DND-41 (cell line): ENCODE data around the gene PSMD8.

ENCODE experiments used
- EZH2 ChIP-seq: IDR thresholded peaks from 3 replicates; pipeline ENCODE4 v1.6.1; 2012; ENCODE audit warnings: borderline replicate concordance, low read depth, mild to moderate bottlenecking, moderate library complexity, low read length, inconsistent platforms; ENCODE audit not compliant: severe bottlenecking
- TF ChIP-seq, protein P1 (sequence below): IDR thresholded peaks from 2 replicates; pipeline ENCODE4 v1.5.1; 2012; ENCODE audit warnings: borderline replicate concordance, low read length, moderate library complexity, mild to moderate bottlenecking; ENCODE audit not compliant: poor library complexity, severe bottlenecking; ENCODE audit errors: extremely low read depth

DNA sequence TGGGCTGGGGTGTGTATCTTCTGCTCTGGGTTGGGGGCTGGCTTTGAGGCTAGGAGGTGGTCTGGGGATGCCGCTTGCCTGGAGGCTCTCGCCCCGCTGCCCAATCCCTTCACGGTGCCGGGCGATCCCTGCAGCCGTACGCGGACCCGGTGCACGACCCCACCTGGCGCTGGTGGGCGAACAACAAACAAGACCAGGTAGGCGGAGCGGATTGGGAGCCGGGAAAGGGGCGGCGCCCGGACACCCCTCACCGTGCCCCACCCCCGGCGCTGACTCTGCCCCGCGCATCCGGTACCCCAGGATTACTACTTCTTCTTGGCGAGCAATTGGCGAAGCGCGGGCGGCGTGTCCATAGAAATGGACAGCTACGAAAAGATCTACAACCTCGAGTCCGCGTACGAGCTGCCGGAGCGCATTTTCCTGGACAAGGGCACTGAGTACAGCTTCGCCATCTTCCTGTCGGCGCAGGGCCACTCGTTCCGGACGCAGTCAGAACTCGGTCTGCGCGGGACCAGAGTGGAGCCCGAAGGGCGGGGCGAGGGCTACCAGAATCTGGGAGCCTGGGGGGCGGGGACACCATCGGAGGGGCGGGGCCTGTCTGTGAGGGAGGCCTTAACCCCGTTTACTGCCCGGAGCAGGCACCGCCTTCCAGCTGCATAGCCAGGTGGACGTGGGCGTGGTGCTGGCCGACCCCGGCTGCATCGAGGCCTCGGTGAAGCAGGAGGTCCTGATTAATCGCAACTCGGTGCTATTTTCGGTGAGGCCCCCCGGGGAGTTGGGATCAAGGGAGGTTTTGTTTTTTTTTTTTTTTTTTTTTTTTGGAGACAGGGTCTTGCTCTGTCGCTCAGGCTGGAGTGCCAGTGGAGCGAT lies 12.1 kb upstream of the PSMD8 start:
- TF ChIP-seq, protein P1, sequence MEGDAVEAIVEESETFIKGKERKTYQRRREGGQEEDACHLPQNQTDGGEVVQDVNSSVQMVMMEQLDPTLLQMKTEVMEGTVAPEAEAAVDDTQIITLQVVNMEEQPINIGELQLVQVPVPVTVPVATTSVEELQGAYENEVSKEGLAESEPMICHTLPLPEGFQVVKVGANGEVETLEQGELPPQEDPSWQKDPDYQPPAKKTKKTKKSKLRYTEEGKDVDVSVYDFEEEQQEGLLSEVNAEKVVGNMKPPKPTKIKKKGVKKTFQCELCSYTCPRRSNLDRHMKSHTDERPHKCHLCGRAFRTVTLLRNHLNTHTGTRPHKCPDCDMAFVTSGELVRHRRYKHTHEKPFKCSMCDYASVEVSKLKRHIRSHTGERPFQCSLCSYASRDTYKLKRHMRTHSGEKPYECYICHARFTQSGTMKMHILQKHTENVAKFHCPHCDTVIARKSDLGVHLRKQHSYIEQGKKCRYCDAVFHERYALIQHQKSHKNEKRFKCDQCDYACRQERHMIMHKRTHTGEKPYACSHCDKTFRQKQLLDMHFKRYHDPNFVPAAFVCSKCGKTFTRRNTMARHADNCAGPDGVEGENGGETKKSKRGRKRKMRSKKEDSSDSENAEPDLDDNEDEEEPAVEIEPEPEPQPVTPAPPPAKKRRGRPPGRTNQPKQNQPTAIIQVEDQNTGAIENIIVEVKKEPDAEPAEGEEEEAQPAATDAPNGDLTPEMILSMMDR = no peak
- TF ChIP-seq EZH2 = no peak
